IPS DF 4.7 (cell line): ENCODE data around the gene IGSF3.

Experiments
- DNase-seq: peaks from one replicate; pipeline ENCODE4 v3.0.0-alpha.2; 2013; ENCODE audit warnings: low spot score; ENCODE audit errors: extremely low read depth

Gene IGSF3

GRCh38 chr1:116561563-116561962 is 106.0 kb downstream of the IGSF3 start:
- DNase-seq, result no peak

DNA sequence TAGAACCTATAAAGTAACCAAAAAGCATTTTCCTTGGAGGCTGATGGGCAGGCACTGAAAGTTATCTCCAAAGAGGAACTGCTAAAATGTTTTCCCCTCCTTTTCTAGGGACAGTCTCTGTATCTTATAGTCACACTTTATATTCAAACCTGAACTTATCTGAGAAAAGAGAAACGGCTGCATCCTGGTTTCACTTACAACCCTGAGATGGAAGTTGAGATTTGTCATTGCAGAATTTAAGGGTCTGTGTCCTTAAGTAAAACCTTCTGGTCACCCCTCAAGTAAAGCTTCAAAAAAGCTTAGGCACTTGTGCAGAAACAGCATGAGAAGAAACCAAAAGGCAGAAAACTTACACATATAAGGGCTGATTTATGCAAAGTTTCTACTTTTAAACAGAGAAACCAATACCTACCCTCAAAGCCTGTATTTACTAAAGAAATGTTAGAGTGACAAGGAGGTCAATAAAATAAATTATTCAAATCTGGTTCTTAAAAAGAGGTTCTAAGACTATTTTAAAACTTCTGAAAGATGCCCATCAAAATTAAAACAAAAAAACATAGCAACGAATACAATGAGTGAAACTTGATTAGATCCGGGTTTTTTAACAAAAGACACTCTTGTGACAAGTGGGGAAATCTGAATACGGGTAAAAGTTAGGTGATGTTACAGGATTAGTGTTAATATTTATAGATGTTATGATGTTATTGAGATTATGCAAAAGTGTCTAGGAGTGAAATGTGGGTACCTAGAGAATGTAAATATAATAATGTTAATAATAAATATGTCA is 106.6 kb downstream of the IGSF3 start:
- no peak for DNase-seq

DNA sequence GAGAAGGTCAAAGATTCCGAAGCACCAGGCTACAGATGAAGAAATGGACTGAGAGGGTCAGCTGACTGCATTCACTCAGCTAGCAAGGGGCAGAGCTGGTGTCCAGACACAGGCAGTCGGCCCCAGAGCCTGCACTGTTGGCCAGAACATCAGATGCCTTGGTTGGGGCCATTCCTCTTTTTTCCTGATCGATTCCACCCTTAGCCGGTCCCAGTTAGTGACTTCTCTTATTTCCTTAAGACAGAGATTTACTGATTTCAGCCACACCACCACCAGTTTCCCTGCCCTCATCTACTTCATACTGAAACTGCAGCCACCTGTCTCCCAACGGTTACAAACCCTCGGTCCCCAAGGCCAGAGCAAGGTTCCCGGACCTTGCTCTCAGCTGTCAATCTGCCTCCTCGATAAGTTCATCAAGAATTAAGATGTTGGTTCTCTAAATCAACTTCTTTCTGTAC is 108.2 kb downstream of the IGSF3 start:
- DNase-seq, result no peak

- no peak for DNase-seq
Observed at GRCh38 chr1:116558571-116558970, 109.0 kb downstream of the IGSF3 start.

GRCh38 chr1:116558140-116558549 is 109.4 kb downstream of the IGSF3 start:
- no peak for DNase-seq

GRCh38 chr1:116557323-116557878 is 110.1 kb downstream of the IGSF3 start:
- no peak for DNase-seq

- no peak for DNase-seq
Observed at GRCh38 chr1:116556289-116557006, 111.1 kb downstream of the IGSF3 start.

DNA sequence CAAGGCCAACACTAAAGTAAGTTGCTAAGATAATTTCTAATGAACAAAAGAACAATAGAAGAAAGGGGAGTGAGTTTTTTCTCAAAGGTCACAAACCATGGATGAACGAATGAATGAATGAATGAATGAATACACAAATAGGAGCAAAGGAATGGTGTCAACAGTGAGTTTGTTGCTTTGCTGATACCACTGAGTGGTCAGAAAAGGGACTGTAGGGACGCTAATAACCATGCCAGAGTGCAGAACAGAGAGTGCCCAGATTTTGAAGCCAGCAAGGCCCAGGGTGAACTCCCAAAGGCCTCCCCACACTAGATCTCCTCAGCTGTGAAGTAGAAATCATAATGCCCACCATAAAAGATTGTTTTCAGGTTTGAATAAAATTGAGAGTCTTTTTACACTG is 112.6 kb downstream of the IGSF3 start:
- no peak for DNase-seq

GRCh38 chr1:116553386-116554115 is 114.0 kb downstream of the IGSF3 start:
- peak; percentile 41 for DNase-seq

DNA sequence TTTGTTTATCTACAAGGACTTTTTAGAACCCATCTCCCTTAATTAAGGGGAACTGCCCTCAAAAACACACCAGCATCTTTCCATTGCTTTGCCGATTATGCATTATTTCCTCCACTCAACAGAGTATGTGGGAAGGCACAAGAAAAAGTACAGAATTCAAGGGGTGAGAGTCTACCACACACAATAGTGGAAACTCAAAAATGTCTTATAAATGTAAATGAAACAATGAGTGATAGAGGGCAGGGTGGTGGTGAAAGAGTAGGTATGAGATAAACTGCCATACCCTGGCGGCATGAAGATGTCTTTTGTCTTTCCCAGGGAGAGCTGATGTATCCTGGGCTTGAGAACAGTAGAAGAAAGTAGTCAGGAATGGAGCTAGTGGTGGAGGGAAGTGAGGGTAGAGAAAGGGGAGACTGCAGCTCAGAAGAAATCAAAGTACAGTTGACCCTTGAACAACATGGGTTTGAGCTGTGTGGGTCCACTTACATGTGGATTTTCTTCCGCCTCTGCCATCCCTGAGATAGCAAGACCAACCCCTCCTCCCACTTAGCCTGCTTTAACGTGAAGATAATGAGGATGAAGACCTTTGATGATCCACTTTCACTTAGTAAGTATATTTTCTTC is 121.1 kb downstream of the IGSF3 start:
- DNase-seq, result no peak

DNA sequence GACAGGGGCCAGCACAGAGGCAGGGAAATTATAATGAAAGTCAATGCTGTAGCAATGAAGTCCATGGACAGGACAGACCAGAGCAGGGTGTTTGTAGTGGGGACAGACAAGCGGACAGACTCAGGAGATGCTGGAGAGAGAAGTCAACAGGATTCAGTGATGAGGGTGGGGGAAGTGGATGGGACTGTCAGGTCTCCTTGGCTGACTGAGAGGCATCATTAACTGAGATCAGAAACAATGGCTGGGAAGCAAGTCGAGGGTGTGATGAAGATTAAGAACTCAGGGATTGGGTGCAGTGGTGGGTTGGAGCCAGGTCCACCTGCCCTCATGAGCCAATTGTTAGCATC is 122.2 kb downstream of the IGSF3 start:
- no peak for DNase-seq

GRCh38 chr1:116544588-116545358 is 122.8 kb downstream of the IGSF3 start:
- no peak for DNase-seq

- no peak for DNase-seq
Observed at GRCh38 chr1:116540088-116540487, 127.4 kb downstream of the IGSF3 start.

DNA sequence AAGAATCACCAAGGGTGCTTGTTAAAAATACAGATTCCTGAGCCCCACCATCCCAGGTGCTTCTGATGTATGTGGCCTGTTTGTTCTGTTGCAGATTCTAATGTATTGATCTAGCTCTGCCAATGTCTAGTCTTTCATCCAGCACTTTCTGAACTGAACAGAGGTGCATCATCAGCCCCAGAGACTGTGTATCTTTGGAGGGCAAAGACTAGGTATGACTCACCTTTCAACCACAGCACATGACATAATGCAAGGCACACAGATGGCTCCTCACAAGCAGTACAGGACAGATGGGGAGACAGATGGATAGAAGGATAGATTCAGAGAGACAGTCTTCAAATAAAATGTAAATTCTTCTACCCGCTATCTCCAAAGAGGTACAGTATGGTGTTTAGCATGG is 129.0 kb downstream of the IGSF3 start:
- no peak for DNase-seq

GRCh38 chr1:116537898-116538297 is 129.6 kb downstream of the IGSF3 start:
- no peak for DNase-seq

DNA sequence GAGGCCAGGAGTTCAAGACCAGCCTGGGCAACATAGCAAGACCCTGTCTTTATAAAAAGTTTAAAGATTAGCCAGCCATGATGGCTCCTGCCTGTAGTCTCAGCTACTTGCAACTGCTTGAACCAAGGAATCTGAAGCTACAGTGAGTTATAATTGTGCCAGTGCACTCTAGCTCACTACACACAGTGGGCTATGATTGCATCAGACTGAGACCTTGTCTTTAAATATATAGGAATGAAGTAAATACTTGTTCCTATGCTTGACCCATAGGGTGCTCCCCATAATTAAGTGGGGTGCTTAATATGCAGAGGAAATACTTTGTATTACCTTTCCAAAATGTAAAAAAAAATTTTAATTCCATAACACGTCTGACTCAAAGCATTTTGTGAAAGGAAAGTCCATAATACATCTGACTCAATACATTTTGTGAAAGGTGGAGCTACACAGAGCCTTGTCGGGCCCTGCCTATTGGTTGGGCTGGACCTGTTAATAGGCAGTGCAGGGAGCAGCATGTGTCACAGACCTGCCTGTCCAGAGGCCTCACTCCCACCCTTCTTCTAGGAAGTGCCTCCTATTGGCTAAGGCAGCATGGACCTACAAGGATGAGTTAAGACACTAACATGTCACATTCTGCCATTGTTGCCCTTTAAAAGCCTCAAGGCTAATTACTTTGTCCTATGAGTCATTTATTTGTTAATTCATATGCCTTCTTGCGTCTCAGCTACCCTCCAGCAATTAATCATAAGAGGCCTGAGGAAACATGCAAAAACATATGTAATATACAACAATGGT is 130.3 kb downstream of the IGSF3 start:
- DNase-seq, result no peak

DNA sequence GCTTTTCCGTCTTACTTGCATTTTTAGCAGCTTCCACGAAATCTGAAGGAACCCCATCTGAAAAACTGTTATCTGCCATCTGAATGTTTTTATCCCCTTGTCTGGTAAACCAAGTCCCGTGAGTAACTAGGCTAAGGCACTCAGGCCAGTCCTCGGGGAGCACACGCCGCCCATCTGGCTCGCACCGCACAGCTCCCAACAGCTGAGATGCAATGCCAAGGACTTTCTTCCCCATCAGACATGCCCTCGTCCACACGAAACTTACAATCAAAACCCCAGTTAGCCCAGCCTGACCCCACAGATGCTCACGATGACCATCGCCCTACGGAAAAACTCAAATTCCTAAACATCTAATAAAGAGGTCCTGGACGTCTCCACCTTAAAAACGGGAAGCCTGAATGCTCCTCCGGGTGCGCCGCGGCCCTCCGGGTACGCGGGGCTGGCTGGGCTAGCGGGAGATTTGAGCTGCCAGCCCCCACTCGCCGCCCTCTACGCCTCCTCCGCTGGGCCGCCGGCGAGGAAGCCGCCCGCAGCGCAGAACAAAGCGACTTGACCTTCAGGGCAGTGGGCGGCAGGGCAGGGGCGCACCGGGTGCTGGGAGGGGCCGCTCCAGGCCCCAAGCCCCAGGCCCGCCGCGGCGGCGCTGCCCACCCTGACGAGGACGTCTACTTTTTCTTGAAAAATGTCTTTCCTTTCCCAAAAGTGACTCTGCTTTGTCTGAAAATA is 133.4 kb downstream of the IGSF3 start:
- DNase-seq, result no peak

DNA sequence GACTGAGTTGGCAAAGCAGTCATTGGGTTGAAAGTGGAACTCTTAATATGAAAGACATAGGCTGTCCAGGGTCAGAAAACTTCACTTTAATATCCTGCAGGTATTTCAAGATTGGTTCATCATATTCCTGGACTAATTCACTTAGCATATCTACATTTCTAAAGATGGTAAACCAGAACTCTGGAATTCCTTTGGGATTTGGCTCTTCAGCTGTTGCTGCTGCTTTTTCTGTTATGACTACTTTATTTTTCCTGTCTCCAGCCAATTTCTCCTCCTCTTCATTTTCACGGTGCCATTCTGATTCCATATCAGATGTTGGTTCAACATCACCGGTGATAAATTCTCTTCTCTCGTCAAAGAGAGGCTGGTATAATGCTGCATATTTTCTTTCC is 134.1 kb downstream of the IGSF3 start:
- DNase-seq, result no peak
